PC-3 (cell line): ENCODE data around the gene PDLIM1. TPM values are rescaled to one million over a fixed set of nuclear protein-coding genes. Genes with fewer than 3 reads are reported as not detected.

ENCODE experiments used
- ATAC-seq: fragments of 200-7000 bp; cut with Tn5 transposase; 2 replicates; pipeline ENCODE4 v1.9.1; 2020; ENCODE audit warnings: mild to moderate bottlenecking, moderate library complexity
- BruUV-seq: library from RNA; stranded (reverse); fragments of 400-500 nt; replicated peaks from 2 replicates; lab custom pipeline; 2021; lab: Mats Ljungman, UMichigan
- CTCF ChIA-PET: fragments of 300-600 bp; sonication (Branson Sonifier 250); formaldehyde crosslinking; loops from one replicate; lab custom pipeline; 2022; ENCODE audit warnings: antibody characterized with exemption; lab: Charles Lee
- POLR2A ChIA-PET: fragments of 300-600 bp; sonication (Branson Sonifier 250); formaldehyde crosslinking; loops from one replicate; lab custom pipeline; 2022; ENCODE audit warnings: antibody characterized with exemption; ENCODE audit not compliant: unreplicated experiment; lab: Charles Lee
- DNase-seq: peaks from one replicate; pipeline ENCODE4 v3.0.0-alpha.2; 2015
- H2AFZ ChIP-seq: fragments of 300-600 bp; sonication (generic); 2 replicates; pipeline ENCODE4 v1.6.0; 2016; ENCODE audit warnings: antibody characterized with exemption, low read length
- H3F3A ChIP-seq: fragments of 300-600 bp; sonication (generic); one replicate; pipeline ENCODE4 v1.6.0; 2017; ENCODE audit warnings: antibody characterized with exemption, low read length, control low read depth, mild to moderate bottlenecking; ENCODE audit not compliant: unreplicated experiment
- H3K27ac ChIP-seq: fragments of 300-600 bp; sonication (generic); 2 replicates; pipeline ENCODE4 v1.5.1; 2016; ENCODE audit warnings: mild to moderate bottlenecking, low read length
- H3K27me3 ChIP-seq: fragments of 300-600 bp; sonication (generic); 2 replicates; pipeline ENCODE4 v1.6.1; 2016; ENCODE audit warnings: low read length, mixed read lengths
- H3K36me3 ChIP-seq: fragments of 300-600 bp; sonication (generic); 2 replicates; pipeline ENCODE4 v1.6.1; 2016; ENCODE audit warnings: low read depth, mixed run types, low read length, mixed read lengths
- H3K4me1 ChIP-seq: fragments of 300-600 bp; sonication (generic); 2 replicates; pipeline ENCODE4 v1.5.1; 2016; ENCODE audit warnings: low read length; ENCODE audit not compliant: insufficient read depth
- H3K4me2 ChIP-seq: fragments of 300-600 bp; sonication (generic); 2 replicates; pipeline ENCODE4 v1.6.0; 2016; ENCODE audit warnings: low read length
- H3K4me3 ChIP-seq: fragments of 300-600 bp; sonication (generic); 2 replicates; pipeline ENCODE4 v1.5.1; 2016; ENCODE audit warnings: mild to moderate bottlenecking, low read length, mixed read lengths
- H3K79me2 ChIP-seq: fragments of 300-600 bp; sonication (generic); 2 replicates; pipeline ENCODE4 v1.6.1; 2017; ENCODE audit warnings: low read length, mixed read lengths
- H3K9ac ChIP-seq: fragments of 300-600 bp; sonication (generic); 2 replicates; pipeline ENCODE4 v1.6.0; 2016; ENCODE audit warnings: mild to moderate bottlenecking, low read length
- H3K9me2 ChIP-seq: fragments of 300-600 bp; sonication (generic); replicated peaks from 2 replicates; pipeline ENCODE4 v1.6.1; 2016; ENCODE audit warnings: mixed run types, low read length, mixed read lengths
- H3K9me3 ChIP-seq: fragments of 300-600 bp; sonication (generic); 2 replicates; pipeline ENCODE4 v1.6.1; 2016; ENCODE audit warnings: low read length, mixed read lengths
- H4K20me1 ChIP-seq: fragments of 300-600 bp; sonication (generic); 2 replicates; pipeline ENCODE4 v1.6.1; 2016; ENCODE audit warnings: low read length, mixed read lengths
- EZH2 ChIP-seq: fragments of 300-600 bp; sonication (generic); IDR thresholded peaks from one replicate; pipeline ENCODE4 v1.6.1; 2017; ENCODE audit warnings: antibody characterized with exemption, mild to moderate bottlenecking, low read length; ENCODE audit not compliant: unreplicated experiment
- EZH2phosphoT487 ChIP-seq: fragments of 300-600 bp; sonication (generic); IDR thresholded peaks from 2 replicates; pipeline ENCODE4 v1.6.1; 2018; ENCODE audit warnings: mild to moderate bottlenecking, antibody characterized with exemption, low read length, borderline replicate concordance
- intact Hi-C: fragments of 100-400 bp; cut with micrococcal nuclease; formaldehyde crosslinking; loops from 2 replicates; pipeline ENCODE4 v1.9.0; 2023
- total RNA-seq: library from RNA; depleted of rRNA; stranded (reverse); fragments of >200 nt; gene quantifications from 2 replicates; pipeline ENCODE4 v1.2.3, GENCODE V29; 2014
- TF ChIP-seq, protein P1 (sequence below): fragments of 300-600 bp; sonication (generic); conservative IDR thresholded peaks from 2 replicates; pipeline ENCODE4 v1.5.1; 2017; ENCODE audit warnings: antibody characterized with exemption, low read depth, mild to moderate bottlenecking, low read length

PDLIM1 gene
- total RNA-seq, 1 experiment from 2014 or later = 28.2 TPM

DNA sequence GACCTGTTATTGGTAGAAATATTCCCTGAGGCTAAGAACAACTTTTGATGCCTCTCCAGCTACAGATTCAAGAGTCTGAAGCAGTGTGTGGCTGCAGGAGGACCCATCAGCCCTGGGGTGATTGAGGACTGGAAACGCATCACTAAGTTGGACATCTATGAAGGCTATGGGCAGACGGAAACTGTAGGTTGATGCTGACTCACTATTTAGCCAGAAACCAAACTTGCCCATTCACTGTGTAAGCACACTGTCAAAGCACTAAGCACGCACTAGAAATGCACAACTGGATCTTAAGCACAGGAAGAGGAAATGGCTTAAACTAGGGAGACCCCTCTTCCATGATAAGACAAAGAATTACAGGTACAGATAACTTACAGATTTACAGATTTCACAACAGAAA, 76.0 kb downstream of the PDLIM1 start:
- ATAC-seq = peak; percentile 95
- Histone ChIP-seq H3K79me2 (no peaks in the 10 kb centered on the region), H3K9me2 (no peaks in the 10 kb centered on the region), H3K4me2 (peak overlapping the region; percentile 67), H2AFZ (no peak overlapping the region), H3K4me3 (peak overlapping the region; percentile 44; the same call in 1 of the 2 replicates), H3K27ac (peak overlapping the region; percentile 94), H3K4me1 (peaks cover 57% of the 10 kb centered on the region), H4K20me1 (no peaks in the 10 kb centered on the region), H3K27me3 (no peaks in the 10 kb centered on the region), H3K36me3 (no peaks in the 10 kb centered on the region), H3K9me3 (no peaks in the 10 kb centered on the region), H3F3A (peaks cover under 1% of the 10 kb centered on the region), H3K9ac (peak overlapping the region; percentile 63)
- peak; percentile 87 for DNase-seq
- TF ChIP-seq EZH2 (no peak), EZH2phosphoT487 (no peak)
- TF ChIP-seq, protein P1, sequence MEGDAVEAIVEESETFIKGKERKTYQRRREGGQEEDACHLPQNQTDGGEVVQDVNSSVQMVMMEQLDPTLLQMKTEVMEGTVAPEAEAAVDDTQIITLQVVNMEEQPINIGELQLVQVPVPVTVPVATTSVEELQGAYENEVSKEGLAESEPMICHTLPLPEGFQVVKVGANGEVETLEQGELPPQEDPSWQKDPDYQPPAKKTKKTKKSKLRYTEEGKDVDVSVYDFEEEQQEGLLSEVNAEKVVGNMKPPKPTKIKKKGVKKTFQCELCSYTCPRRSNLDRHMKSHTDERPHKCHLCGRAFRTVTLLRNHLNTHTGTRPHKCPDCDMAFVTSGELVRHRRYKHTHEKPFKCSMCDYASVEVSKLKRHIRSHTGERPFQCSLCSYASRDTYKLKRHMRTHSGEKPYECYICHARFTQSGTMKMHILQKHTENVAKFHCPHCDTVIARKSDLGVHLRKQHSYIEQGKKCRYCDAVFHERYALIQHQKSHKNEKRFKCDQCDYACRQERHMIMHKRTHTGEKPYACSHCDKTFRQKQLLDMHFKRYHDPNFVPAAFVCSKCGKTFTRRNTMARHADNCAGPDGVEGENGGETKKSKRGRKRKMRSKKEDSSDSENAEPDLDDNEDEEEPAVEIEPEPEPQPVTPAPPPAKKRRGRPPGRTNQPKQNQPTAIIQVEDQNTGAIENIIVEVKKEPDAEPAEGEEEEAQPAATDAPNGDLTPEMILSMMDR = no peak
- intact Hi-C loops = loop anchor here (1.0 to 10.0 kb wide), 2 partner anchors 120 to 390 kb away; no protein-coding TSS in a partner anchor
- POLR2A ChIA-PET = no interaction called here
- CTCF ChIA-PET = no interaction called here
- no TSS peak for BruUV-seq

DNA sequence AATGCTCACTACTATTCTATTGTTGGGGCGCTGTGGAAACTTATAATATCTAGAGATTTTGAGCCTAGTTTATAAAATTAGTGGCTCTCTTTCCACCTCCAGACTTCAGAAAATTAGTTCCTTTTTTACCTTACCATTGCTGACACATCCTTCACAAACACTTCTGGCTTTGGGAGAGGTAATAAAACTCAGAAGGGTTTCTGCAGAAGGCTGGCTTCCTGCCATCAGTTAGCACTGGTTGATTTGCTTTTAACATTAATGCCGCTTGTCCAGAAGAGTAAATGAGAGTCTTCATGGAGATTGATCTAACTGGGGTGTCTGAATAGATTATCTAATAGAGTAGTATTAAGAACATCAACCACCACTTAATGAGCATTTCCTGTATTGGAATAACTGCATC, 76.4 kb downstream of the PDLIM1 start:
- intact Hi-C loops = loop anchor here (1.0 to 10.0 kb wide), 2 partner anchors 120 to 390 kb away; no protein-coding TSS in a partner anchor
- Histone ChIP-seq H3K9ac (peak overlapping the region; percentile 63), H3K27ac (peak overlapping the region; percentile 94), H3K4me2 (peak overlapping the region; percentile 67), H3K27me3 (no peaks in the 10 kb centered on the region), H3K4me3 (peak overlapping the region; percentile 44; the same call in 1 of the 2 replicates), H2AFZ (no peak overlapping the region), H3K4me1 (peaks cover 53% of the 10 kb centered on the region), H3K79me2 (no peaks in the 10 kb centered on the region), H3F3A (no peaks in the 10 kb centered on the region), H3K36me3 (no peaks in the 10 kb centered on the region), H3K9me2 (no peaks in the 10 kb centered on the region), H4K20me1 (no peaks in the 10 kb centered on the region), H3K9me3 (no peaks in the 10 kb centered on the region)
- ChIA-PET CTCF (no interaction called here), POLR2A (no interaction called here)
- DNase-seq (peak; percentile 68), ATAC-seq (peak; percentile 54)
- TSS peak; percentile 83 for BruUV-seq
- TF ChIP-seq, protein P1 = no peak
- no peak for TF ChIP-seq EZH2
- no peak for TF ChIP-seq EZH2phosphoT487

DNA sequence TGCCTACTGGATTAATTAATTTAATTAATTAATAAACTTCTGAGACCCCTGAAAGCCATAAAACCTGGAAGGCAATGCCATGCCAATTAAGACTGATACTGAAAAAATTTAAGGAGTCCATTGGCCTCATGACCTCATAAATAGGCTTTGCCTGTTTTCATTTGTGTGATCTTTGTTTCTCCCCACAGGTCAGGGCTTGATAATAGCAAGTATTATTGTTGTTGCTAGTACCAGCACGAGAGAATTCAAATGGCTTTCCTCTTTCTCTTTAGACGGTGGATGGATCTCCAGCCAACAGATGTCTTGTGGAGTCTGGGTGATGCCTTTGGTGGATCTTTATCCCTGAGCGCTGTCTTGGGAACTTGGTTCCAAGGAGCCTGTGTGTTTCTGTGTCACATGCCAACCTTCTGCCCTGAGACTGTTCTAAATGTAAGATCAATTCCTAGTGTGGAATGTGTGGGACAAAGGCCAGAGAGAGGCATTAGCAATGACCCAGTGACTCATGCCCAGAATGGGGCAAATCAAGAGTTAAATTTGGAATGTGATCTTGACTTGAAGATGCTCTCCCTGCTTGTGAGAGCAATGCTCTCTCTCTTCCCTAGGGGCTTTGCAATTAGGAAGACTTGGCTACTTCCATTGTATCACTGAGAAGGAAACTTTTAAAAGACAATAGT, 79.1 kb downstream of the PDLIM1 start:
- DNase-seq (peak; percentile 36), ATAC-seq (no peak)
- no peaks in the 10 kb centered on the region for H3K9me3 ChIP-seq
- H3K36me3 ChIP-seq = no peaks in the 10 kb centered on the region
- H3K27me3 ChIP-seq = no peaks in the 10 kb centered on the region
- POLR2A ChIA-PET = no interaction called here
- H2AFZ ChIP-seq = no peak overlapping the region
- TF ChIP-seq EZH2 = no peak
- TF ChIP-seq, protein P1 = no peak
- TF ChIP-seq EZH2phosphoT487 = no peak
- intact Hi-C loops = loop anchor here (10.0 kb wide), 1 partner anchor 393 kb away; no protein-coding TSS in a partner anchor
- BruUV-seq = no TSS peak
- no peaks in the 10 kb centered on the region for H3K9me2 ChIP-seq
- no peak overlapping the region for H3K27ac ChIP-seq
- no peak overlapping the region for H3K9ac ChIP-seq
- H3K79me2 ChIP-seq = no peaks in the 10 kb centered on the region
- H3K4me1 ChIP-seq = peaks cover 40% of the 10 kb centered on the region
- no peak overlapping the region for H3K4me3 ChIP-seq
- no peak overlapping the region for H3K4me2 ChIP-seq
- no peaks in the 10 kb centered on the region for H4K20me1 ChIP-seq
- H3F3A ChIP-seq = no peaks in the 10 kb centered on the region
- CTCF ChIA-PET = no interaction called here
